PC-3 (cell line): ENCODE measurements around the gene CYP4F2. TPM values are rescaled to one million over a fixed set of nuclear protein-coding genes. Genes with fewer than 3 reads are reported as not detected.

ENCODE experiments used
- ATAC-seq: fragments of 200-7000 bp; cut with Tn5 transposase; 2 replicates; pipeline ENCODE4 v1.9.1; 2020; ENCODE audit warnings: mild to moderate bottlenecking, moderate library complexity
- BruUV-seq: library from RNA; stranded (reverse); fragments of 400-500 nt; replicated peaks from 2 replicates; lab custom pipeline; 2021; lab: Mats Ljungman, UMichigan
- CTCF ChIA-PET: fragments of 300-600 bp; sonication (Branson Sonifier 250); formaldehyde crosslinking; loops from one replicate; lab custom pipeline; 2022; ENCODE audit warnings: antibody characterized with exemption; lab: Charles Lee
- POLR2A ChIA-PET: fragments of 300-600 bp; sonication (Branson Sonifier 250); formaldehyde crosslinking; loops from one replicate; lab custom pipeline; 2022; ENCODE audit warnings: antibody characterized with exemption; ENCODE audit not compliant: unreplicated experiment; lab: Charles Lee
- DNase-seq: peaks from one replicate; pipeline ENCODE4 v3.0.0-alpha.2; 2015
- H2AFZ ChIP-seq: fragments of 300-600 bp; sonication (generic); 2 replicates; pipeline ENCODE4 v1.6.0; 2016; ENCODE audit warnings: antibody characterized with exemption, low read length
- H3F3A ChIP-seq: fragments of 300-600 bp; sonication (generic); one replicate; pipeline ENCODE4 v1.6.0; 2017; ENCODE audit warnings: antibody characterized with exemption, low read length, control low read depth, mild to moderate bottlenecking; ENCODE audit not compliant: unreplicated experiment
- H3K27ac ChIP-seq: fragments of 300-600 bp; sonication (generic); 2 replicates; pipeline ENCODE4 v1.5.1; 2016; ENCODE audit warnings: mild to moderate bottlenecking, low read length
- H3K27me3 ChIP-seq: fragments of 300-600 bp; sonication (generic); 2 replicates; pipeline ENCODE4 v1.6.1; 2016; ENCODE audit warnings: low read length, mixed read lengths
- H3K36me3 ChIP-seq: fragments of 300-600 bp; sonication (generic); 2 replicates; pipeline ENCODE4 v1.6.1; 2016; ENCODE audit warnings: low read depth, mixed run types, low read length, mixed read lengths
- H3K4me1 ChIP-seq: fragments of 300-600 bp; sonication (generic); 2 replicates; pipeline ENCODE4 v1.5.1; 2016; ENCODE audit warnings: low read length; ENCODE audit not compliant: insufficient read depth
- H3K4me2 ChIP-seq: fragments of 300-600 bp; sonication (generic); 2 replicates; pipeline ENCODE4 v1.6.0; 2016; ENCODE audit warnings: low read length
- H3K4me3 ChIP-seq: fragments of 300-600 bp; sonication (generic); 2 replicates; pipeline ENCODE4 v1.5.1; 2016; ENCODE audit warnings: mild to moderate bottlenecking, low read length, mixed read lengths
- H3K79me2 ChIP-seq: fragments of 300-600 bp; sonication (generic); 2 replicates; pipeline ENCODE4 v1.6.1; 2017; ENCODE audit warnings: low read length, mixed read lengths
- H3K9ac ChIP-seq: fragments of 300-600 bp; sonication (generic); 2 replicates; pipeline ENCODE4 v1.6.0; 2016; ENCODE audit warnings: mild to moderate bottlenecking, low read length
- H3K9me2 ChIP-seq: fragments of 300-600 bp; sonication (generic); replicated peaks from 2 replicates; pipeline ENCODE4 v1.6.1; 2016; ENCODE audit warnings: mixed run types, low read length, mixed read lengths
- H3K9me3 ChIP-seq: fragments of 300-600 bp; sonication (generic); 2 replicates; pipeline ENCODE4 v1.6.1; 2016; ENCODE audit warnings: low read length, mixed read lengths
- H4K20me1 ChIP-seq: fragments of 300-600 bp; sonication (generic); 2 replicates; pipeline ENCODE4 v1.6.1; 2016; ENCODE audit warnings: low read length, mixed read lengths
- EZH2 ChIP-seq: fragments of 300-600 bp; sonication (generic); IDR thresholded peaks from one replicate; pipeline ENCODE4 v1.6.1; 2017; ENCODE audit warnings: antibody characterized with exemption, mild to moderate bottlenecking, low read length; ENCODE audit not compliant: unreplicated experiment
- EZH2phosphoT487 ChIP-seq: fragments of 300-600 bp; sonication (generic); IDR thresholded peaks from 2 replicates; pipeline ENCODE4 v1.6.1; 2018; ENCODE audit warnings: mild to moderate bottlenecking, antibody characterized with exemption, low read length, borderline replicate concordance
- intact Hi-C: fragments of 100-400 bp; cut with micrococcal nuclease; formaldehyde crosslinking; loops from 2 replicates; pipeline ENCODE4 v1.9.0; 2023
- total RNA-seq: library from RNA; depleted of rRNA; stranded (reverse); fragments of >200 nt; gene quantifications from 2 replicates; pipeline ENCODE4 v1.2.3, GENCODE V29; 2014
- TF ChIP-seq, protein P1 (sequence below): fragments of 300-600 bp; sonication (generic); conservative IDR thresholded peaks from 2 replicates; pipeline ENCODE4 v1.5.1; 2017; ENCODE audit warnings: antibody characterized with exemption, low read depth, mild to moderate bottlenecking, low read length

The CYP4F2 gene
- total RNA-seq, 1 experiment from 2014 or later: not detected

DNA sequence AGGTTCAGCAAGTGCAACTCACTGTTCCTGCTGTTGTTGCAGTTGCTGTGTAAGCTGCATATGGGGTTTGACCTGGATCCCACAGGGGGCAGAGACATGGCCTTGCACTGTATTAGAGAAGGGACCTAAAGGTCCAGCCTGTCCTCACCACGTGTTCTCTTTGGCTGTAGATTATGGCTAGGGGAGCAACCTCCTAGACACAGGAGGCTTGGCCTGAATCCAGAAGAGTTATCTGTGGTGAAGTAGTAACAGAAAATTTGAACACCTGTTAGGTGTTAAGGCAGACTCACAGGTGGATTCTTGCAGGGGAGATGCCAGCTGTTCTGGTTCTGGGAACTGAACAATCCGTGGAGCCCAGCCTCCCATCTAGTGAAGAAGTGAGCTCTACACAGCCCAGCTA lies 39.9 kb upstream of the CYP4F2 start:
- Histone ChIP-seq H3F3A (no peaks in the 10 kb centered on the region), H3K27me3 (peaks cover 36% of the 10 kb centered on the region), H3K4me2 (no peak overlapping the region), H3K4me1 (peaks cover 6% of the 10 kb centered on the region), H3K9me3 (no peaks in the 10 kb centered on the region), H2AFZ (no peak overlapping the region), H3K79me2 (no peaks in the 10 kb centered on the region), H3K27ac (no peak overlapping the region), H4K20me1 (no peaks in the 10 kb centered on the region), H3K36me3 (no peaks in the 10 kb centered on the region), H3K4me3 (no peak overlapping the region), H3K9ac (no peak overlapping the region), H3K9me2 (no peaks in the 10 kb centered on the region)
- ChIA-PET CTCF (no interaction called here), POLR2A (no interaction called here)
- BruUV-seq: no TSS peak
- no peak for ATAC-seq
- DNase-seq: no peak
- TF ChIP-seq EZH2: no peak
- no peak for TF ChIP-seq EZH2phosphoT487
- TF ChIP-seq, protein P1, sequence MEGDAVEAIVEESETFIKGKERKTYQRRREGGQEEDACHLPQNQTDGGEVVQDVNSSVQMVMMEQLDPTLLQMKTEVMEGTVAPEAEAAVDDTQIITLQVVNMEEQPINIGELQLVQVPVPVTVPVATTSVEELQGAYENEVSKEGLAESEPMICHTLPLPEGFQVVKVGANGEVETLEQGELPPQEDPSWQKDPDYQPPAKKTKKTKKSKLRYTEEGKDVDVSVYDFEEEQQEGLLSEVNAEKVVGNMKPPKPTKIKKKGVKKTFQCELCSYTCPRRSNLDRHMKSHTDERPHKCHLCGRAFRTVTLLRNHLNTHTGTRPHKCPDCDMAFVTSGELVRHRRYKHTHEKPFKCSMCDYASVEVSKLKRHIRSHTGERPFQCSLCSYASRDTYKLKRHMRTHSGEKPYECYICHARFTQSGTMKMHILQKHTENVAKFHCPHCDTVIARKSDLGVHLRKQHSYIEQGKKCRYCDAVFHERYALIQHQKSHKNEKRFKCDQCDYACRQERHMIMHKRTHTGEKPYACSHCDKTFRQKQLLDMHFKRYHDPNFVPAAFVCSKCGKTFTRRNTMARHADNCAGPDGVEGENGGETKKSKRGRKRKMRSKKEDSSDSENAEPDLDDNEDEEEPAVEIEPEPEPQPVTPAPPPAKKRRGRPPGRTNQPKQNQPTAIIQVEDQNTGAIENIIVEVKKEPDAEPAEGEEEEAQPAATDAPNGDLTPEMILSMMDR: no peak
- intact Hi-C loops: no loop called here

GRCh38 chr19:15936950-15937349 lies 39.1 kb upstream of the CYP4F2 start:
- no peaks in the 10 kb centered on the region for H3F3A ChIP-seq
- no peak overlapping the region for H3K9ac ChIP-seq
- intact Hi-C loops: no loop called here
- ChIA-PET POLR2A (no interaction called here), CTCF (no interaction called here)
- peaks cover 28% of the 10 kb centered on the region for H3K27me3 ChIP-seq
- ATAC-seq (no peak), DNase-seq (no peak)
- no peak overlapping the region for H2AFZ ChIP-seq
- no TSS peak for BruUV-seq
- TF ChIP-seq, protein P1: no peak
- no peak for TF ChIP-seq EZH2phosphoT487
- no peak for TF ChIP-seq EZH2
- no peak overlapping the region for H3K4me3 ChIP-seq
- H3K4me2 ChIP-seq: no peak overlapping the region
- peaks cover 6% of the 10 kb centered on the region for H3K4me1 ChIP-seq
- no peaks in the 10 kb centered on the region for H3K9me2 ChIP-seq
- no peaks in the 10 kb centered on the region for H3K9me3 ChIP-seq
- no peaks in the 10 kb centered on the region for H4K20me1 ChIP-seq
- H3K36me3 ChIP-seq: no peaks in the 10 kb centered on the region
- H3K27ac ChIP-seq: no peak overlapping the region
- no peaks in the 10 kb centered on the region for H3K79me2 ChIP-seq

GRCh38 chr19:15936173-15936572 lies 38.3 kb upstream of the CYP4F2 start:
- H2AFZ ChIP-seq: no peak overlapping the region
- H3K4me2 ChIP-seq: no peak overlapping the region
- no peak overlapping the region for H3K9ac ChIP-seq
- ChIA-PET CTCF (no interaction called here), POLR2A (no interaction called here)
- H3K79me2 ChIP-seq: no peaks in the 10 kb centered on the region
- H3K27ac ChIP-seq: no peak overlapping the region
- no peaks in the 10 kb centered on the region for H3K9me2 ChIP-seq
- H3F3A ChIP-seq: no peaks in the 10 kb centered on the region
- no peaks in the 10 kb centered on the region for H3K36me3 ChIP-seq
- no peak overlapping the region for H3K4me3 ChIP-seq
- H3K27me3 ChIP-seq: peaks cover 20% of the 10 kb centered on the region
- H4K20me1 ChIP-seq: no peaks in the 10 kb centered on the region
- DNase-seq (no peak), ATAC-seq (no peak)
- intact Hi-C loops: no loop called here
- no TSS peak for BruUV-seq
- H3K9me3 ChIP-seq: no peaks in the 10 kb centered on the region
- no peak for TF ChIP-seq EZH2phosphoT487
- TF ChIP-seq, protein P1: no peak
- no peak for TF ChIP-seq EZH2
- peaks cover 6% of the 10 kb centered on the region for H3K4me1 ChIP-seq
